GM23248 (cell line): ENCODE measurements around the gene ERBB4. TPM values are rescaled to one million over a fixed set of nuclear protein-coding genes. Genes with fewer than 3 reads are reported as not detected.

Experiments used
- DNase-seq: peaks from one replicate; pipeline ENCODE4 v3.0.0-alpha.2; 2015
- H2AFZ ChIP-seq: fragments of 200-600 bp; sonication (generic); 2 replicates; pipeline ENCODE4 v1.6.1; 2016; ENCODE audit warnings: antibody characterized with exemption
- H3F3A ChIP-seq: fragments of 200-600 bp; sonication (generic); 2 replicates; pipeline ENCODE4 v1.6.1; 2016; ENCODE audit warnings: mild to moderate bottlenecking, antibody characterized with exemption, mixed run types; ENCODE audit not compliant: insufficient read depth
- H3K27ac ChIP-seq: fragments of 200-600 bp; sonication (generic); 2 replicates; pipeline ENCODE4 v1.5.1; 2016; ENCODE audit warnings: mild to moderate bottlenecking
- H3K27me3 ChIP-seq: fragments of 200-600 bp; sonication (generic); replicated peaks from 2 replicates; pipeline ENCODE4 v1.6.1; 2016; ENCODE audit warnings: mild to moderate bottlenecking; ENCODE audit not compliant: insufficient read depth
- H3K36me3 ChIP-seq: fragments of 200-600 bp; sonication (generic); 2 replicates; pipeline ENCODE4 v1.6.1; 2016; ENCODE audit warnings: low read depth, mild to moderate bottlenecking
- H3K4me1 ChIP-seq: fragments of 200-600 bp; sonication (generic); 2 replicates; pipeline ENCODE4 v1.6.1; 2016; ENCODE audit warnings: mild to moderate bottlenecking; ENCODE audit not compliant: insufficient read depth
- H3K4me2 ChIP-seq: fragments of 200-600 bp; sonication (generic); one replicate; pipeline ENCODE4 v1.6.1; 2016; ENCODE audit warnings: mild to moderate bottlenecking; ENCODE audit not compliant: unreplicated experiment
- H3K4me3 ChIP-seq: fragments of 200-600 bp; sonication (generic); 2 replicates; pipeline ENCODE4 v1.5.1; 2016; ENCODE audit warnings: mild to moderate bottlenecking
- H3K79me2 ChIP-seq: fragments of 200-600 bp; sonication (generic); 2 replicates; pipeline ENCODE4 v1.6.1; 2016; ENCODE audit warnings: mild to moderate bottlenecking; ENCODE audit not compliant: insufficient read depth
- H3K9ac ChIP-seq: fragments of 200-600 bp; sonication (generic); 2 replicates; pipeline ENCODE4 v1.6.1; 2016; ENCODE audit warnings: mild to moderate bottlenecking
- H3K9me2 ChIP-seq: fragments of 200-600 bp; sonication (generic); 2 replicates; pipeline ENCODE4 v1.6.1; 2016; ENCODE audit warnings: mixed run types, mild to moderate bottlenecking, moderate library complexity; ENCODE audit not compliant: insufficient read depth
- H3K9me3 ChIP-seq: fragments of 200-600 bp; sonication (generic); one replicate; pipeline ENCODE4 v1.6.1; 2017; ENCODE audit warnings: low read depth
- H4K20me1 ChIP-seq: fragments of 200-600 bp; sonication (generic); 2 replicates; pipeline ENCODE4 v1.6.0; 2016; ENCODE audit not compliant: insufficient read depth
- EZH2 ChIP-seq: fragments of 200-600 bp; sonication (generic); IDR thresholded peaks from 2 replicates; pipeline ENCODE4 v1.6.1; 2018; ENCODE audit warnings: antibody characterized with exemption, mild to moderate bottlenecking; ENCODE audit not compliant: insufficient read depth, poor library complexity, severe bottlenecking
- EZH2phosphoT487 ChIP-seq: fragments of 200-600 bp; sonication (generic); IDR thresholded peaks from 2 replicates; pipeline ENCODE4 v1.6.1; 2018; ENCODE audit warnings: antibody characterized with exemption, moderate library complexity, mild to moderate bottlenecking, low read depth; ENCODE audit not compliant: insufficient read depth
- WGBS, 2 experiments: methylation state at CpG; one replicate each; pipeline ENCODE4 v1.1.6; 2015 to 2017; ENCODE audit warnings: low lambda C conversion rate in 2 of 2, low coverage in 1 of 2; ENCODE audit errors: missing lambda C conversion rate in 2 of 2; 5-methylcytosine and 5-hydroxymethylcytosine counted together
- in situ Hi-C: fragments of 300-500 bp; cut with MboI; formaldehyde crosslinking; loops from 2 replicates; pipeline ENCODE4 v1.15.0; 2020
- polyA plus RNA-seq: library from polyadenylated mRNA; unstranded; fragments of >200 nt; fragmentation: Nextera tagmentation; extraction: Ambion mirVana; gene quantifications from 2 replicates; pipeline ENCODE4 v1.2.1, GENCODE V29; 2016
- total RNA-seq: library from RNA; depleted of rRNA; stranded (reverse); fragments of >200 nt; shearing (Covaris generic); gene quantifications from 2 replicates; pipeline ENCODE4 v1.2.3, GENCODE V29; 2014

The ERBB4 gene
- total and polyA plus RNA-seq, 2 experiments from 2014 or later, result not detected

GRCh38 chr2:212271583-212271982, 267.0 kb downstream of the ERBB4 start:
- no peak overlapping the region for H3K27ac ChIP-seq
- H4K20me1 ChIP-seq, result no peaks in the 10 kb centered on the region
- H3K4me2 ChIP-seq, result no peak overlapping the region
- H3K36me3 ChIP-seq, result no peaks in the 10 kb centered on the region
- no peak overlapping the region for H2AFZ ChIP-seq
- no peak for DNase-seq
- TF ChIP-seq EZH2 (no peak), EZH2phosphoT487 (no peak)
- in situ Hi-C loops, result no loop called here
- no peaks in the 10 kb centered on the region for H3F3A ChIP-seq
- H3K27me3 ChIP-seq, result no peaks in the 10 kb centered on the region
- no peaks in the 10 kb centered on the region for H3K4me1 ChIP-seq
- H3K9ac ChIP-seq, result no peak overlapping the region
- 37 to 58% methylated on average over 3 of the region's 3 CpGs for WGBS, 2 experiments
- H3K79me2 ChIP-seq, result no peaks in the 10 kb centered on the region
- no peaks in the 10 kb centered on the region for H3K9me2 ChIP-seq
- H3K4me3 ChIP-seq, result no peak overlapping the region
- no peaks in the 10 kb centered on the region for H3K9me3 ChIP-seq

GRCh38 chr2:212269005-212269404, 269.6 kb downstream of the ERBB4 start:
- no peaks in the 10 kb centered on the region for H3K4me1 ChIP-seq
- H2AFZ ChIP-seq, result no peak overlapping the region
- H3K27me3 ChIP-seq, result no peaks in the 10 kb centered on the region
- no peaks in the 10 kb centered on the region for H3K79me2 ChIP-seq
- no peaks in the 10 kb centered on the region for H3F3A ChIP-seq
- TF ChIP-seq EZH2 (no peak), EZH2phosphoT487 (no peak)
- H3K4me3 ChIP-seq, result no peak overlapping the region
- in situ Hi-C loops, result no loop called here
- WGBS, 2 experiments, result 3 to 4% methylated on average over 1 of the region's 1 CpG
- no peaks in the 10 kb centered on the region for H3K36me3 ChIP-seq
- no peak overlapping the region for H3K9ac ChIP-seq
- no peaks in the 10 kb centered on the region for H3K9me3 ChIP-seq
- no peak overlapping the region for H3K27ac ChIP-seq
- no peak for DNase-seq
- no peaks in the 10 kb centered on the region for H4K20me1 ChIP-seq
- no peaks in the 10 kb centered on the region for H3K9me2 ChIP-seq
- no peak overlapping the region for H3K4me2 ChIP-seq

GRCh38 chr2:212266297-212266696, 272.3 kb downstream of the ERBB4 start:
- no peaks in the 10 kb centered on the region for H3K79me2 ChIP-seq
- no peaks in the 10 kb centered on the region for H3K9me3 ChIP-seq
- no peaks in the 10 kb centered on the region for H4K20me1 ChIP-seq
- no peak for DNase-seq
- in situ Hi-C loops, result no loop called here
- H3K9me2 ChIP-seq, result no peaks in the 10 kb centered on the region
- WGBS, 2 experiments, result 25 to 32% methylated on average over 1 of the region's 1 CpG
- H3K4me3 ChIP-seq, result no peak overlapping the region
- peak overlapping the region; percentile 41 for H3K4me2 ChIP-seq
- no peak overlapping the region for H3K9ac ChIP-seq
- no peaks in the 10 kb centered on the region for H3K4me1 ChIP-seq
- H3K27ac ChIP-seq, result no peak overlapping the region
- TF ChIP-seq EZH2phosphoT487 (no peak), EZH2 (no peak)
- no peaks in the 10 kb centered on the region for H3K27me3 ChIP-seq
- no peaks in the 10 kb centered on the region for H3F3A ChIP-seq
- H3K36me3 ChIP-seq, result no peaks in the 10 kb centered on the region
- 0 out of 2 replicates have a peak overlapping the region, but pooled peaks have one; percentile 9 for H2AFZ ChIP-seq

GRCh38 chr2:212265777-212266176, 272.8 kb downstream of the ERBB4 start:
- Histone ChIP-seq H3K27me3 (no peaks in the 10 kb centered on the region), H3K9me3 (no peaks in the 10 kb centered on the region), H3F3A (no peaks in the 10 kb centered on the region), H3K79me2 (no peaks in the 10 kb centered on the region), H3K4me3 (no peak overlapping the region), H3K4me1 (no peaks in the 10 kb centered on the region), H2AFZ (0 out of 2 replicates have a peak overlapping the region, but pooled peaks have one; percentile 9), H3K27ac (no peak overlapping the region), H3K9ac (no peak overlapping the region), H3K9me2 (no peaks in the 10 kb centered on the region), H3K36me3 (no peaks in the 10 kb centered on the region), H3K4me2 (peak overlapping the region; percentile 41), H4K20me1 (no peaks in the 10 kb centered on the region)
- in situ Hi-C loops, result no loop called here
- no peak for TF ChIP-seq EZH2
- TF ChIP-seq EZH2phosphoT487, result no peak
- DNase-seq, result no peak
- 42 to 53% methylated on average over 3 of the region's 3 CpGs for WGBS, 2 experiments

- Histone ChIP-seq H3K36me3 (no peaks in the 10 kb centered on the region), H3K4me3 (no peak overlapping the region), H3F3A (no peaks in the 10 kb centered on the region), H3K9ac (no peak overlapping the region), H2AFZ (no peak overlapping the region), H3K9me2 (no peaks in the 10 kb centered on the region), H3K27ac (no peak overlapping the region), H3K9me3 (no peaks in the 10 kb centered on the region), H3K4me2 (no peak overlapping the region), H4K20me1 (no peaks in the 10 kb centered on the region), H3K4me1 (no peaks in the 10 kb centered on the region), H3K27me3 (no peaks in the 10 kb centered on the region), H3K79me2 (no peaks in the 10 kb centered on the region)
- in situ Hi-C loops, result no loop called here
- no peak for DNase-seq
- TF ChIP-seq EZH2phosphoT487 (no peak), EZH2 (no peak)
- 84 to 88% methylated on average over 3 of the region's 3 CpGs for WGBS, 2 experiments
Measured at GRCh38 chr2:212264187-212264586, 274.4 kb downstream of the ERBB4 start.
